ENCODE results near the gene SPATA31E1. TPM values are rescaled to one million over a fixed set of nuclear protein-coding genes. Genes with fewer than 3 reads are reported as not detected.
A peak's percentile ranks its signal among the peaks of the same experiment; 100 is the strongest.
"Not testable (repeated sequence)": the region's sequence is repeated elsewhere in the genome, so short reads cannot be mapped to it uniquely, and the experiment has no call there.

Gene SPATA31E1
- total RNA-seq, 3 donors from 2014 or later: not detected

- Histone ChIP-seq H3K27me3 (no peaks in the 10 kb centered on the region), H3K4me3 (no peak overlapping the region), H3K4me1 (no peaks in the 10 kb centered on the region), H3K9me3 (no peaks in the 10 kb centered on the region), H3K27ac (no peak overlapping the region), H3K36me3 (no peaks in the 10 kb centered on the region)
- peak in 1 of 2 donors; percentile 30 for DNase-seq (ENCODE audit: low spot score in 2 of 2)
- intact Hi-C loops (cut with DNase I; ENCODE audit: low total_unique reads): no loop called here
- TF ChIP-seq POLR2A (IDR thresholded peaks at IDR 0.05) (no peak), CTCF (IDR thresholded peaks at IDR 0.05) (no peak), POLR2AphosphoS5 (IDR thresholded peaks at IDR 0.05) (no peak)
These were observed 26.8 kb downstream of the SPATA31E1 start for GRCh38 chr9:87909310-87910041.

- Histone ChIP-seq H3K4me1 (no peaks in the 10 kb centered on the region), H3K36me3 (no peaks in the 10 kb centered on the region), H3K9me3 (no peaks in the 10 kb centered on the region), H3K27me3 (no peaks in the 10 kb centered on the region), H3K4me3 (no peak overlapping the region), H3K27ac (no peak overlapping the region)
- intact Hi-C loops (cut with DNase I; ENCODE audit: low total_unique reads): no loop called here
- no peak for DNase-seq (ENCODE audit: low spot score in 2 of 2)
- TF ChIP-seq POLR2AphosphoS5 (IDR thresholded peaks at IDR 0.05) (no peak), POLR2A (IDR thresholded peaks at IDR 0.05) (no peak), CTCF (IDR thresholded peaks at IDR 0.05) (no peak)
These were observed 28.1 kb downstream of the SPATA31E1 start for GRCh38 chr9:87910821-87911220.

GRCh38 chr9:87917662-87918061, 35.0 kb downstream of the SPATA31E1 start, which contains the start of gene SPATA31C1:
Gene SPATA31C1, plus strand, starts transcription at chr9:87917962.
- H3K4me1 ChIP-seq; H3K27me3 ChIP-seq; H3K9me3 ChIP-seq; H3K27ac ChIP-seq; intact Hi-C loops (cut with DNase I; ENCODE audit: low total_unique reads); DNase-seq (ENCODE audit: low spot score in 2 of 2); H3K36me3 ChIP-seq; H3K4me3 ChIP-seq: not testable (repeated sequence)

GRCh38 chr9:87919013-87919412, 36.3 kb downstream of the SPATA31E1 start:
- H3K9me3 ChIP-seq; H3K4me1 ChIP-seq; intact Hi-C loops (cut with DNase I; ENCODE audit: low total_unique reads); H3K4me3 ChIP-seq; H3K36me3 ChIP-seq; H3K27ac ChIP-seq; H3K27me3 ChIP-seq; DNase-seq (ENCODE audit: low spot score in 2 of 2): not testable (repeated sequence)

GRCh38 chr9:87921561-87921960, 38.9 kb downstream of the SPATA31E1 start:
- H3K9me3 ChIP-seq; H3K36me3 ChIP-seq; intact Hi-C loops (cut with DNase I; ENCODE audit: low total_unique reads); H3K4me3 ChIP-seq; H3K27ac ChIP-seq; H3K27me3 ChIP-seq; H3K4me1 ChIP-seq; DNase-seq (ENCODE audit: low spot score in 2 of 2): not testable (repeated sequence)

GRCh38 chr9:87923012-87923411, 40.3 kb downstream of the SPATA31E1 start:
- H3K4me1 ChIP-seq; H3K27ac ChIP-seq; H3K4me3 ChIP-seq; intact Hi-C loops (cut with DNase I; ENCODE audit: low total_unique reads); H3K9me3 ChIP-seq; DNase-seq (ENCODE audit: low spot score in 2 of 2); H3K27me3 ChIP-seq; H3K36me3 ChIP-seq: not testable (repeated sequence)

- H3K27me3 ChIP-seq; H3K4me3 ChIP-seq; intact Hi-C loops (cut with DNase I; ENCODE audit: low total_unique reads); H3K4me1 ChIP-seq; H3K36me3 ChIP-seq; DNase-seq (ENCODE audit: low spot score in 2 of 2); H3K27ac ChIP-seq; H3K9me3 ChIP-seq: not testable (repeated sequence)
These were observed 42.2 kb downstream of the SPATA31E1 start for GRCh38 chr9:87924851-87925250.

- H3K27ac ChIP-seq; intact Hi-C loops (cut with DNase I; ENCODE audit: low total_unique reads): not testable (repeated sequence)
These were observed 46.5 kb downstream of the SPATA31E1 start for GRCh38 chr9:87929152-87929551.

GRCh38 chr9:87934444-87934843, 51.8 kb downstream of the SPATA31E1 start:
- H3K27ac ChIP-seq; H3K27me3 ChIP-seq; intact Hi-C loops (cut with DNase I; ENCODE audit: low total_unique reads); H3K9me3 ChIP-seq; H3K4me3 ChIP-seq; H3K36me3 ChIP-seq; DNase-seq (ENCODE audit: low spot score in 2 of 2); H3K4me1 ChIP-seq: not testable (repeated sequence)

More at GRCh38 chr9:87929152-87929551, 46.5 kb downstream of the SPATA31E1 start:
- H3K27me3 ChIP-seq; H3K36me3 ChIP-seq; H3K9me3 ChIP-seq; H3K4me1 ChIP-seq; DNase-seq (ENCODE audit: low spot score in 2 of 2); H3K4me3 ChIP-seq: not testable (repeated sequence)

GRCh38 chr9:87937352-87937751, 54.7 kb downstream of the SPATA31E1 start:
- H3K27ac ChIP-seq; DNase-seq (ENCODE audit: low spot score in 2 of 2); H3K27me3 ChIP-seq; H3K4me1 ChIP-seq; intact Hi-C loops (cut with DNase I; ENCODE audit: low total_unique reads); H3K4me3 ChIP-seq; H3K36me3 ChIP-seq; H3K9me3 ChIP-seq: not testable (repeated sequence)

GRCh38 chr9:87937918-87938317, 55.2 kb downstream of the SPATA31E1 start:
- H3K4me3 ChIP-seq; H3K36me3 ChIP-seq; DNase-seq (ENCODE audit: low spot score in 2 of 2); H3K4me1 ChIP-seq; H3K27me3 ChIP-seq; intact Hi-C loops (cut with DNase I; ENCODE audit: low total_unique reads); H3K9me3 ChIP-seq; H3K27ac ChIP-seq: not testable (repeated sequence)
